Caco-2 (cell line): Measurements from ENCODE around the gene ZNF407. TPM values are rescaled to one million over a fixed set of nuclear protein-coding genes. Genes with fewer than 3 reads are reported as not detected.

Source experiments
- BruUV-seq: library from RNA; stranded (reverse); fragments of 400-500 nt; replicated peaks from 2 replicates; lab custom pipeline; 2021; lab: Mats Ljungman, UMichigan
- CTCF ChIA-PET: fragments of 300-600 bp; sonication (Branson Sonifier 250); formaldehyde crosslinking; loops from one replicate; lab custom pipeline; 2022; ENCODE audit warnings: antibody characterized with exemption; lab: Charles Lee
- POLR2A ChIA-PET: fragments of 300-600 bp; sonication (Branson Sonifier 250); formaldehyde crosslinking; loops from one replicate; lab custom pipeline; 2022; ENCODE audit warnings: antibody characterized with exemption; lab: Charles Lee
- DNase-seq, 2 experiments: peaks; one replicate each; pipeline versions ENCODE4 v3.0.0 to v3.0.0-alpha.2; 2020 to 2022
- H3K27me3 ChIP-seq: replicated peaks from 2 replicates; pipeline ENCODE4 v1.6.0; 2011; ENCODE audit warnings: low read length; ENCODE audit not compliant: control insufficient read depth, insufficient read depth
- H3K36me3 ChIP-seq: 2 replicates; pipeline ENCODE4 v1.5.1; 2011; ENCODE audit warnings: low read length; ENCODE audit not compliant: control insufficient read depth, insufficient read depth
- H3K4me1 ChIP-seq: fragments of 250-450 bp; sonication (Bioruptor Pico); 2 replicates; pipeline ENCODE4 v1.5.1; 2020; ENCODE audit warnings: mild to moderate bottlenecking
- H3K4me3 ChIP-seq: 2 replicates; pipeline ENCODE4 v1.5.1; 2011; ENCODE audit warnings: low read depth, mild to moderate bottlenecking, control low read depth, low read length
- H3K9me3 ChIP-seq: fragments of 250-450 bp; sonication (Bioruptor Pico); 2 replicates; pipeline ENCODE4 v1.5.1; 2020; ENCODE audit warnings: mild to moderate bottlenecking, moderate library complexity
- H3K27ac Mint-ChIP-seq: one replicate; pipeline ENCODE4 v1.8.0; 2022; ENCODE audit warnings: mixed read lengths; ENCODE audit not compliant: unreplicated experiment
- H3K27me3 Mint-ChIP-seq: one replicate; pipeline ENCODE4 v1.8.0; 2022; ENCODE audit warnings: mixed read lengths; ENCODE audit not compliant: insufficient read depth, unreplicated experiment
- H3K36me3 Mint-ChIP-seq: one replicate; pipeline ENCODE4 v1.8.0; 2022; ENCODE audit warnings: mild to moderate bottlenecking, mixed read lengths; ENCODE audit not compliant: insufficient read depth, unreplicated experiment
- H3K4me1 Mint-ChIP-seq: one replicate; pipeline ENCODE4 v1.8.0; 2022; ENCODE audit warnings: low read depth, mixed read lengths; ENCODE audit not compliant: unreplicated experiment
- H3K4me3 Mint-ChIP-seq: one replicate; pipeline ENCODE4 v1.8.0; 2022; ENCODE audit warnings: mild to moderate bottlenecking, moderate library complexity, mixed read lengths; ENCODE audit not compliant: unreplicated experiment
- H3K9me3 Mint-ChIP-seq: one replicate; pipeline ENCODE4 v1.8.0; 2022; ENCODE audit warnings: mixed read lengths; ENCODE audit not compliant: unreplicated experiment
- CTCF ChIP-seq, 2 experiments: fragments of 200-600 bp in 1 of 2; IDR thresholded peaks; 1 replicate in 1 of 2; 2 replicates in 1 of 2; pipeline versions ENCODE4 v1.5.1 to v1.8.0; 2011 to 2022; ENCODE audit warnings: antibody characterized with exemption in 1 of 2, control low read depth in 1 of 2, inconsistent platforms in 1 of 2, low read depth in 1 of 2, low read length in 1 of 2, mild to moderate bottlenecking in 1 of 2, moderate library complexity in 1 of 2; ENCODE audit not compliant: insufficient read depth in 1 of 2, severe bottlenecking in 1 of 2, unreplicated experiment in 1 of 2
- intact Hi-C: fragments of 100-400 bp; cut with micrococcal nuclease; formaldehyde crosslinking; loops from one replicate; pipeline ENCODE4 v1.10.0; 2022; ENCODE audit not compliant: unreplicated experiment
- total RNA-seq: library from RNA; stranded (reverse); gene quantifications from 2 replicates; pipeline ENCODE4 v1.2.3, GENCODE V29; 2022

ZNF407 gene
- total RNA-seq, 1 experiment from 2014 or later: 4.7 TPM

- BruUV-seq: no TSS peak
- TF ChIP-seq CTCF (IDR thresholded peaks at IDR 0.05; ENCODE audit: insufficient read depth in 1 of 2, low read depth in 1 of 2, low read length in 1 of 2, severe bottlenecking in 1 of 2, unreplicated experiment in 1 of 2): no peak
- Mint-ChIP-seq H3K36me3 (no peaks in the 10 kb centered on the region), H3K4me1 (no peaks in the 10 kb centered on the region), H3K27me3 (no peaks in the 10 kb centered on the region), H3K27ac (no peak overlapping the region), H3K9me3 (no peaks in the 10 kb centered on the region), H3K4me3 (no peak overlapping the region)
- H3K4me1 ChIP-seq: no peaks in the 10 kb centered on the region
- no peaks in the 10 kb centered on the region for H3K27me3 ChIP-seq
- H3K9me3 ChIP-seq: no peaks in the 10 kb centered on the region
- no peak overlapping the region for H3K4me3 ChIP-seq
- DNase-seq: no peak
- ChIA-PET POLR2A (no interaction called here), CTCF (no interaction called here)
- no peaks in the 10 kb centered on the region for H3K36me3 ChIP-seq
- intact Hi-C loops: no loop called here
These were observed 515.8 kb downstream of the ZNF407 start for GRCh38 chr18:75113455-75113854.

- ChIA-PET CTCF (no interaction called here), POLR2A (no interaction called here)
- no peaks in the 10 kb centered on the region for H3K36me3 ChIP-seq
- intact Hi-C loops: no loop called here
- H3K27me3 Mint-ChIP-seq: no peaks in the 10 kb centered on the region
- no peak overlapping the region for H3K4me3 ChIP-seq
- H3K27ac Mint-ChIP-seq: no peak overlapping the region
- H3K4me3 Mint-ChIP-seq: no peak overlapping the region
- no peaks in the 10 kb centered on the region for H3K4me1 Mint-ChIP-seq
- no peak for DNase-seq
- TF ChIP-seq CTCF (IDR thresholded peaks at IDR 0.05; ENCODE audit: insufficient read depth in 1 of 2, low read depth in 1 of 2, low read length in 1 of 2, severe bottlenecking in 1 of 2, unreplicated experiment in 1 of 2): no peak
- BruUV-seq: no TSS peak
- no peaks in the 10 kb centered on the region for H3K9me3 ChIP-seq
- H3K36me3 Mint-ChIP-seq: no peaks in the 10 kb centered on the region
- H3K9me3 Mint-ChIP-seq: no peaks in the 10 kb centered on the region
- no peaks in the 10 kb centered on the region for H3K27me3 ChIP-seq
- H3K4me1 ChIP-seq: no peaks in the 10 kb centered on the region
These were observed 516.6 kb downstream of the ZNF407 start for GRCh38 chr18:75114231-75114764.

Other genes with a start within 250 kb of the ZNF407 start
- gene DIPK1C, start 140.6 kb upstream of the ZNF407 start, total RNA-seq: not detected in 2 replicates
- 95.1 and 113 TPM in 2 replicates for gene CNDP2, start 101.5 kb upstream of the ZNF407 start, total RNA-seq
- gene CNDP1, start 63.4 kb upstream of the ZNF407 start, total RNA-seq: 0.48 TPM in 1 of 2 replicates, not detected in the other